Left lung (tissue), 10 donors: ENCODE data around the gene LAMA4. TPM values are rescaled to one million over a fixed set of nuclear protein-coding genes. Genes with fewer than 3 reads are reported as not detected.
A peak's percentile ranks its signal among the peaks of the same experiment; 100 is the strongest.

ENCODE experiments used
- ATAC-seq: fragments of 200-7000 bp; cut with Tn5 transposase; one replicate; pipeline ENCODE4 v1.9.1; 2020; ENCODE audit warnings: moderate library complexity
- DNase-seq, 4 donors: peaks; one replicate each; pipeline ENCODE4 v3.0.0-alpha.2; 2013 to 2020
- H3K27ac ChIP-seq, 2 donors: fragments of 200-600 bp; sonication (generic) in 1 of 2; one replicate each; pipeline versions ENCODE4 v1.5.0 to v1.8.0; 2020 to 2021
- H3K27me3 ChIP-seq, 2 donors: fragments of 200-600 bp; sonication (generic) in 1 of 2; one replicate each; pipeline versions ENCODE4 v1.5.0 to v1.8.0; 2020 to 2021
- H3K36me3 ChIP-seq, 2 donors: fragments of 200-600 bp; sonication (generic) in 1 of 2; one replicate each; pipeline versions ENCODE4 v1.5.0 to v1.8.0; 2020 to 2021
- H3K4me1 ChIP-seq, 2 donors: fragments of 200-600 bp; one replicate each; pipeline ENCODE4 v1.8.0; 2021
- H3K4me3 ChIP-seq, 2 donors: fragments of 200-600 bp; sonication (generic) in 1 of 2; one replicate each; pipeline versions ENCODE4 v1.5.0 to v1.8.0; 2020 to 2021; ENCODE audit warnings: mild to moderate bottlenecking in 1 of 2
- H3K9me3 ChIP-seq, 2 donors: fragments of 200-600 bp; sonication (generic) in 1 of 2; one replicate each; pipeline versions ENCODE4 v1.5.0 to v1.8.0; 2020 to 2021
- intact Hi-C, 2 donors: fragments of 100-400 bp; cut with DNase I; formaldehyde crosslinking; loops; one replicate each; pipeline versions ENCODE4 v1.11.2 to v1.14.2; 2022
- polyA plus RNA-seq, 6 donors: library from polyadenylated mRNA; unstranded; fragments of 120-200 nt; gene quantifications; one replicate each; pipeline ENCODE4 v1.2.1, GENCODE V29; 2013; ENCODE audit not compliant: insufficient read length in 6 of 6
- total RNA-seq, 2 donors: library from RNA; stranded (reverse); fragmentation: NEBNext Ultra II Directional; extraction: Animal tissue kit (Norgen Biotek cat#: 25700); gene quantifications; one replicate each; pipeline ENCODE4 v1.2.1, GENCODE V29; 2021
- TF ChIP-seq, protein P1 (sequence below), 2 donors: fragments of 200-600 bp; sonication (generic) in 1 of 2; IDR thresholded peaks; one replicate each; pipeline versions ENCODE4 v1.5.0 to v1.8.0; 2021; ENCODE audit warnings: antibody characterized with exemption in 2 of 2
- donor health status: DM: no; HTN: yes; CAD: no.
- donor health status: DM: no; HTN: no; CAD: no.

The LAMA4 gene
- total and polyA plus RNA-seq, 8 donors = 87.5 to 258 (median 216) TPM

- DNase-seq = peak in 1 of 4 donors; percentile 20
- H3K4me1 ChIP-seq = no peaks in the 10 kb centered on the region
- H3K9me3 ChIP-seq = no peaks in the 10 kb centered on the region
- peaks cover 0 to 19% of the 10 kb centered on the region in 2 donors for H3K36me3 ChIP-seq
- H3K27ac ChIP-seq = no peak overlapping the region
- no peak for ATAC-seq
- intact Hi-C loops = no loop called here
- TF ChIP-seq, protein P1, sequence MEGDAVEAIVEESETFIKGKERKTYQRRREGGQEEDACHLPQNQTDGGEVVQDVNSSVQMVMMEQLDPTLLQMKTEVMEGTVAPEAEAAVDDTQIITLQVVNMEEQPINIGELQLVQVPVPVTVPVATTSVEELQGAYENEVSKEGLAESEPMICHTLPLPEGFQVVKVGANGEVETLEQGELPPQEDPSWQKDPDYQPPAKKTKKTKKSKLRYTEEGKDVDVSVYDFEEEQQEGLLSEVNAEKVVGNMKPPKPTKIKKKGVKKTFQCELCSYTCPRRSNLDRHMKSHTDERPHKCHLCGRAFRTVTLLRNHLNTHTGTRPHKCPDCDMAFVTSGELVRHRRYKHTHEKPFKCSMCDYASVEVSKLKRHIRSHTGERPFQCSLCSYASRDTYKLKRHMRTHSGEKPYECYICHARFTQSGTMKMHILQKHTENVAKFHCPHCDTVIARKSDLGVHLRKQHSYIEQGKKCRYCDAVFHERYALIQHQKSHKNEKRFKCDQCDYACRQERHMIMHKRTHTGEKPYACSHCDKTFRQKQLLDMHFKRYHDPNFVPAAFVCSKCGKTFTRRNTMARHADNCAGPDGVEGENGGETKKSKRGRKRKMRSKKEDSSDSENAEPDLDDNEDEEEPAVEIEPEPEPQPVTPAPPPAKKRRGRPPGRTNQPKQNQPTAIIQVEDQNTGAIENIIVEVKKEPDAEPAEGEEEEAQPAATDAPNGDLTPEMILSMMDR (IDR thresholded peaks at IDR 0.05) = no peak
- H3K4me3 ChIP-seq = no peak overlapping the region
- H3K27me3 ChIP-seq = no peaks in the 10 kb centered on the region
These were observed 81.8 kb downstream of the LAMA4 start for GRCh38 chr6:112172540-112172939.

- Histone ChIP-seq H3K36me3 (peaks cover 0 to 14% of the 10 kb centered on the region in 2 donors), H3K9me3 (no peaks in the 10 kb centered on the region), H3K27ac (no peak overlapping the region), H3K4me1 (no peaks in the 10 kb centered on the region), H3K27me3 (peaks cover 0 to 3% of the 10 kb centered on the region in 2 donors), H3K4me3 (no peak overlapping the region)
- ATAC-seq (no peak), DNase-seq (no peak)
- intact Hi-C loops = no loop called here
- TF ChIP-seq, protein P1 (IDR thresholded peaks at IDR 0.05) = no peak
These were observed 84.8 kb downstream of the LAMA4 start for GRCh38 chr6:112169541-112169940.

DNA sequence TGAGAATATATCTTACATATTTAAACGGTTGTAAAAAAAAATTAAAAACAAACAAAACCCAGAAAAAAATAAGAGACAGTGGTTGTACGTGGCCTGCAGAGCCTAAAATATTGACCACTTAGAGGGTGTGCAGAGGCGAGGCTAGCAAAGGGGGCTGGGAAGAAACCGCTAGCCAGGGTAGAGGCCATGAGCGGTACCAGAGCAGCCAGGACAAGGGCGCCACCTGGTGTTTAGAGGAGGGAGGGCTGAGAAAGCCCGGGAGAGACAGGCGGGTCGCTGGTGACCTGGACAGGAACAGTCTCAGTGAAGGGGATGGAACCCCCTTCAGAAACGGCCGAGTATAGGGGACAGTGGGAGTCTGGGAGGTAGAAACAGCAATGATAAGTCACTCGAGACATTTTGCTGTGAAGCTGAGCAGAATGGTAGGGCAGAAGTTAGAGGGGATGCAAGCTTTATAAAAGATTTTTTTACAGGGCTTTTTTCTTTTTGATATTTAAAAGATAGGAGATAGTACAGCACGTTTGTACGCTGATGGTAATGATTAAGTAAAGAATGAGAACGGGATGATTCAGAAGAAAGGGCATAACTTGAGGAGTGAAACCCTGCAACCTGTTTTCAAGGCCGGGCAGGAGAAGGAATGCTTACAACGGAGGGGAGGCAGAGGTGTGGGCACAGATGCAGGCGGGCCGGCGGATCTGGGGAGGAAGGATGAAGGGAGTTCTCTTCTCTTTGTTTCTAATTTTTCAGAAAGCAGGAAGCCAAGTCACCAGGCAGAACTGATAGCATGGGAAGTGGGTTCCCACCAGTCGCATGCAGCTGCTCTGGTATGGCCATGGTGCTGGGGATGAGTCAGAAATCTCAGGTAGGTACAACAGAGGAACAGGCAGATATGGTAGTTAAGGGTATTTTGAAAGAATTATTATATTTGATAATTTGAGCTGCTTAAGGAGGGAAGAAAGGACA is 90.8 kb downstream of the LAMA4 start:
- DNase-seq (peak in 3 of 4 donors; percentile 52 to 87 (median 52)), ATAC-seq (peak; percentile 97)
- TF ChIP-seq, protein P1 (IDR thresholded peaks at IDR 0.05) = peak; percentile 60 to 83
- peaks cover 0 to 18% of the 10 kb centered on the region in 2 donors for H3K36me3 ChIP-seq
- no peak overlapping the region for H3K4me3 ChIP-seq
- peaks cover 0 to 15% of the 10 kb centered on the region in 2 donors for H3K27me3 ChIP-seq
- intact Hi-C loops = no loop called here
- no peaks in the 10 kb centered on the region for H3K9me3 ChIP-seq
- no peaks in the 10 kb centered on the region for H3K4me1 ChIP-seq
- no peak overlapping the region for H3K27ac ChIP-seq

DNA sequence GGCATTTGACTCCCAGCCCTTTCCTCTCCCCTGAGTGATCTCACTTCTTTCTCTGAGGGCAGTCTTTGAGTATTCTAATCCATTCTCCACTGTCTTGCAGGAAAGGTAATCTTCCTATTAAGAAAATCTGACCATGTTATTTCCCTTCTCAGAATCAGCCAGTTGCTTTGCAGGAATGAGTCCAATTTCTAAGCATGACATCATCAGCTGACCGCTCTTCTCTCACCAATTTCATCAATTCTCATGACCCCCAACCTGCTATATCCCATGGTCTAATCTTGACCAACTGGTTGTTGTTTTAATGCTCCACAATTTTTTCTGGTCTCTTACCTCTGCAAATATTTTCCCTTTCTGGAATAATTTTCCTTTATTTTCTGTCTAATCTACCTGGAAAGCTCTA is 93.6 kb downstream of the LAMA4 start:
- H3K36me3 ChIP-seq = peaks cover 0 to 13% of the 10 kb centered on the region in 2 donors
- intact Hi-C loops = no loop called here

GRCh38 chr6:112156668-112157067 is 97.7 kb downstream of the LAMA4 start:
- DNase-seq (no peak), ATAC-seq (no peak)
- peaks cover 0 to 21% of the 10 kb centered on the region in 2 donors for H3K4me1 ChIP-seq
- no peak overlapping the region for H3K4me3 ChIP-seq
- peak overlapping the region; percentile 43 to 66 for H3K27ac ChIP-seq
- no peaks in the 10 kb centered on the region for H3K27me3 ChIP-seq
- TF ChIP-seq, protein P1 (IDR thresholded peaks at IDR 0.05) = no peak
- H3K36me3 ChIP-seq = no peaks in the 10 kb centered on the region
- intact Hi-C loops = no loop called here
- H3K9me3 ChIP-seq = no peaks in the 10 kb centered on the region

More for the DNA sequence above, 93.6 kb downstream of the LAMA4 start:
- TF ChIP-seq, protein P1 (IDR thresholded peaks at IDR 0.05) = no peak
- H3K4me3 ChIP-seq = no peak overlapping the region
- H3K4me1 ChIP-seq = peaks cover 0 to 4% of the 10 kb centered on the region in 2 donors
- DNase-seq (no peak), ATAC-seq (no peak)
- peaks cover 0 to 15% of the 10 kb centered on the region in 2 donors for H3K27me3 ChIP-seq
- H3K9me3 ChIP-seq = no peaks in the 10 kb centered on the region
- no peak overlapping the region for H3K27ac ChIP-seq
